GM15510 (cell line): ENCODE results near the gene SOX21.

Source experiments
- POLR2A ChIP-seq: IDR thresholded peaks from 3 replicates; pipeline ENCODE4 v1.6.1; 2011; ENCODE audit warnings: borderline replicate concordance; ENCODE audit not compliant: insufficient read length; ENCODE audit errors: extremely low read depth

The SOX21 gene

GRCh38 chr13:94702181-94703041, 9.9 kb downstream of the SOX21 start:
- TF ChIP-seq POLR2A: no peak

- no peak for TF ChIP-seq POLR2A
These were observed 10.8 kb downstream of the SOX21 start for GRCh38 chr13:94701313-94702180.

- no peak for TF ChIP-seq POLR2A
These were observed 11.8 kb downstream of the SOX21 start for GRCh38 chr13:94700536-94700935.

GRCh38 chr13:94700051-94700535, 12.3 kb downstream of the SOX21 start:
- TF ChIP-seq POLR2A: no peak

GRCh38 chr13:94696171-94696570, 16.2 kb downstream of the SOX21 start:
- no peak for TF ChIP-seq POLR2A

GRCh38 chr13:94692030-94692429, 20.3 kb downstream of the SOX21 start:
- no peak for TF ChIP-seq POLR2A

GRCh38 chr13:94683409-94683808, 28.9 kb downstream of the SOX21 start:
- no peak for TF ChIP-seq POLR2A

GRCh38 chr13:94682229-94682628, 30.1 kb downstream of the SOX21 start:
- no peak for TF ChIP-seq POLR2A

- TF ChIP-seq POLR2A: no peak
These were observed 32.7 kb downstream of the SOX21 start for GRCh38 chr13:94679614-94680013.

GRCh38 chr13:94678845-94679244, 33.5 kb downstream of the SOX21 start:
- TF ChIP-seq POLR2A: no peak

GRCh38 chr13:94677799-94678198, 34.5 kb downstream of the SOX21 start:
- TF ChIP-seq POLR2A: no peak

- no peak for TF ChIP-seq POLR2A
These were observed 37.6 kb downstream of the SOX21 start for GRCh38 chr13:94674609-94675348.

- no peak for TF ChIP-seq POLR2A
These were observed 38.5 kb downstream of the SOX21 start for GRCh38 chr13:94673851-94674250.

GRCh38 chr13:94672400-94672799, 39.9 kb downstream of the SOX21 start:
- TF ChIP-seq POLR2A: no peak

GRCh38 chr13:94667190-94667589, 45.2 kb downstream of the SOX21 start:
- TF ChIP-seq POLR2A: no peak
